B cell (primary cell): ENCODE data around the gene ZNF160. TPM values are rescaled to one million over a fixed set of nuclear protein-coding genes. Genes with fewer than 3 reads are reported as not detected.

ENCODE experiments used
- ATAC-seq: fragments of 200-7000 bp; cut with Tn5 transposase; one replicate; pipeline ENCODE4 v1.10.0; 2021; ENCODE audit warnings: low read depth, mild to moderate bottlenecking, moderate number of reproducible peaks, moderate library complexity
- CTCF ChIA-PET: fragments of 350-600 bp; sonication (Branson Sonifier 250); formaldehyde crosslinking; loops from one replicate; lab custom pipeline; 2021; ENCODE audit warnings: antibody characterized with exemption, inconsistent platforms; lab: Charles Lee
- POLR2A ChIA-PET: fragments of 350-600 bp; sonication (Branson Sonifier 250); formaldehyde crosslinking; loops from one replicate; lab custom pipeline; 2021; ENCODE audit warnings: antibody characterized with exemption; lab: Charles Lee
- DNase-seq: peaks from one replicate; pipeline ENCODE4 v3.0.0; 2013
- H2AFZ ChIP-seq: 2 replicates; pipeline ENCODE4 v1.6.1; 2012; ENCODE audit warnings: mild to moderate bottlenecking, low read depth, low read length; ENCODE audit not compliant: insufficient read depth, poor library complexity, severe bottlenecking
- H3K27ac ChIP-seq, 2 donors: 1 replicate in 1 of 2; 2 replicates in 1 of 2; pipeline ENCODE4 v1.5.1; 2012 to 2013; ENCODE audit warnings: low read length in 2 of 2, mild to moderate bottlenecking in 2 of 2, moderate library complexity in 1 of 2
- H3K27me3 ChIP-seq, 4 experiments: fragments of 200-600 bp in 1 of 4; sonication (generic) in 1 of 4; replicated peaks in 1 of 4; 1 replicate in 2 of 4; 2 replicates in 2 of 4; pipeline versions ENCODE4 v1.6.1 to v1.7.0; 2013 to 2016; ENCODE audit warnings: low read length in 3 of 4, mild to moderate bottlenecking in 2 of 4, mixed read lengths in 1 of 4, moderate library complexity in 1 of 4; ENCODE audit not compliant: insufficient read depth in 4 of 4, control insufficient read depth in 3 of 4; ENCODE audit errors: control extremely low read depth in 1 of 4
- H3K36me3 ChIP-seq, 2 experiments: replicated peaks in 1 of 2; 1 replicate in 1 of 2; 2 replicates in 1 of 2; pipeline versions ENCODE4 v1.6.1 to v1.7.1; 2013; ENCODE audit warnings: low read length in 1 of 2; ENCODE audit not compliant: insufficient read depth in 2 of 2, control insufficient read depth in 1 of 2; ENCODE audit errors: control extremely low read depth in 1 of 2, extremely low read depth in 1 of 2
- H3K4me1 ChIP-seq, 2 donors: fragments of 200-600 bp in 1 of 2; sonication (generic) in 1 of 2; 1 replicate in 1 of 2; 2 replicates in 1 of 2; pipeline versions ENCODE4 v1.5.1 to v1.6.1; 2013 to 2017; ENCODE audit warnings: low read length in 2 of 2; ENCODE audit not compliant: control insufficient read depth in 2 of 2, insufficient read depth in 2 of 2
- H3K4me2 ChIP-seq: replicated peaks from 2 replicates; pipeline ENCODE3; 2012; ENCODE audit warnings: mild to moderate bottlenecking, low read depth, low read length; ENCODE audit not compliant: poor library complexity, severe bottlenecking
- H3K4me3 ChIP-seq, 5 experiments: fragments of 200-600 bp in 1 of 5; sonication (generic) in 1 of 5; 1 replicate in 3 of 5; 2 replicates in 2 of 5; pipeline versions ENCODE4 v1.5.1 to v1.7.0; 2011 to 2016; ENCODE audit warnings: low read length in 4 of 5, mild to moderate bottlenecking in 4 of 5, low read depth in 2 of 5, control low read depth in 1 of 5, moderate library complexity in 1 of 5; ENCODE audit not compliant: insufficient read depth in 1 of 5; ENCODE audit errors: control extremely low read depth in 1 of 5, extremely low read depth in 1 of 5
- H3K79me2 ChIP-seq: fragments of 200-600 bp; sonication (generic); one replicate; pipeline ENCODE4 v1.6.0; 2016; ENCODE audit warnings: low read length; ENCODE audit not compliant: control insufficient read depth, insufficient read depth
- H3K9ac ChIP-seq: fragments of 200-600 bp; sonication (generic); 2 replicates; pipeline ENCODE4 v1.6.1; 2017; ENCODE audit warnings: mild to moderate bottlenecking, low read length, moderate library complexity
- H3K9me3 ChIP-seq, 3 donors: one replicate each; pipeline versions ENCODE4 v1.6.1 to v1.7.1; 2013; ENCODE audit warnings: low read length in 2 of 3; ENCODE audit not compliant: control insufficient read depth in 2 of 3, insufficient read depth in 1 of 3; ENCODE audit errors: control extremely low read depth in 1 of 3
- H4K20me1 ChIP-seq: 2 replicates; pipeline ENCODE4 v1.6.0; 2012; ENCODE audit warnings: mild to moderate bottlenecking, low read length; ENCODE audit not compliant: insufficient read depth, control insufficient read depth, poor library complexity, severe bottlenecking
- H3K27ac Mint-ChIP-seq: one replicate; pipeline ENCODE4 v1.8.0; 2021; ENCODE audit warnings: mixed read lengths
- H3K27me3 Mint-ChIP-seq: one replicate; pipeline ENCODE4 v1.8.0; 2021; ENCODE audit warnings: mixed read lengths
- H3K4me1 Mint-ChIP-seq: one replicate; pipeline ENCODE4 v1.8.0; 2021; ENCODE audit warnings: mixed read lengths
- H3K4me3 Mint-ChIP-seq: one replicate; pipeline ENCODE4 v1.8.0; 2021; ENCODE audit warnings: mixed read lengths
- H3K9me3 Mint-ChIP-seq: one replicate; pipeline ENCODE4 v1.8.0; 2022; ENCODE audit warnings: mixed read lengths; ENCODE audit not compliant: insufficient read depth
- CTCF ChIP-seq: fragments of 200-600 bp; IDR thresholded peaks from one replicate; pipeline ENCODE4 v1.8.0; 2022; ENCODE audit warnings: antibody characterized with exemption, mild to moderate bottlenecking
- EZH2 ChIP-seq: IDR thresholded peaks from 2 replicates; pipeline ENCODE4 v1.6.1; 2012; ENCODE audit warnings: borderline replicate concordance, low read depth, mild to moderate bottlenecking, moderate library complexity, low read length; ENCODE audit not compliant: insufficient read depth, poor library complexity, severe bottlenecking
- WGBS: methylation state at CpG from one replicate; pipeline ENCODE4 v1.1.5; 2013; ENCODE audit warnings: missing lambda C conversion rate; ENCODE audit not compliant: insufficient coverage; 5-methylcytosine and 5-hydroxymethylcytosine counted together
- intact Hi-C: fragments of 100-400 bp; cut with micrococcal nuclease; formaldehyde crosslinking; loops from one replicate; pipeline ENCODE4 v1.10.0; 2022
- polyA plus RNA-seq: library from polyadenylated mRNA; depleted of rRNA; stranded (reverse); fragments of >200 nt; gene quantifications from 2 replicates; pipeline ENCODE4 v1.2.3, GENCODE V29; 2012
- total RNA-seq, 2 donors: library from RNA; stranded (reverse); fragments of 120-200 nt in 1 of 2; gene quantifications; 1 replicate in 1 of 2; 2 replicates in 1 of 2; pipeline versions ENCODE4 v1.2.3 to v1.2.4, GENCODE V29; 2013 to 2022

ZNF160 gene
- total and polyA plus RNA-seq, 2 donors (not counting 1 experiment from before 2014, with no cell fraction given), result 49.9 to 87.8 TPM

DNA sequence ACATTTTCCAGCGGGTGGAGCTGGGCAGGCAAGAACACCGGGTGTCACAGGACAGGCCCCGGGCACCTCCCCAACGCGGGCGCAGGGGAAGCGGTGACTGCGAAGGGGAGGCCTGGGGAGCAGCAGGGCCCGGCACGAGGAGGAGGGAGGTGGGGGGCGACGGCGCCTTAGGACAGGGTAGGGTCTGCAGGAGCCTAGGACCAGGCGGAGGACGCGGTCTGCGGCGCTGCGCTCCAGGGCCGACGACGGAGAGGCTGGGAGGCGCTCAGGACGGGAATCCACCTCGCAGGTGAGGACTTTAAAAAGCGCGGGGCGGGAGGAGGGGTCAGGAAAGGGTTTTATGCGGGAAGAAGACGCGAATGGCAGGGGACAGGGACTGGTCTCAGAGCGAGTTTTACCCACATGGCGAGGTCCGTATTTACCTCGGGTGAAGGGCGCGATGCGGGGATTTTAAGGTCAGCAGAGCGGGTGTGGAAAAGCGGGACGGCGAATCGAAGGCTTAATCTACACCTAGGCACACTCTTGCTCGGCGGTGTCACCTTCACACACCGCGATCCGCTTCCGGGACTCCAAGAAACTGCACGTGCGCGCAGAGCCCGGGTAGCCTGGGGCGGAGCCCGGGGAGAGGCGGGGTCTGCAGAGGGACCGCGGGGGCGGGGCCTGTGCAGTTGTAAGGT is 45.2 kb downstream of the ZNF160 start:
- Mint-ChIP-seq H3K27me3 (peaks cover 24% of the 10 kb centered on the region), H3K4me3 (no peak overlapping the region), H3K27ac (no peak overlapping the region), H3K4me1 (peaks cover 3% of the 10 kb centered on the region), H3K9me3 (peaks cover 14% of the 10 kb centered on the region)
- no peaks in the 10 kb centered on the region for H3K79me2 ChIP-seq
- H3K36me3 ChIP-seq, result no peaks in the 10 kb centered on the region
- DNase-seq (no peak), ATAC-seq (no peak)
- no peaks in the 10 kb centered on the region for H3K4me1 ChIP-seq
- intact Hi-C loops, result no loop called here
- ChIA-PET CTCF (no interaction called here), POLR2A (no interaction called here)
- H3K9ac ChIP-seq, result no peak overlapping the region
- WGBS, result 23% methylated on average over 56 of the region's 59 CpGs
- peaks cover 6 to 92% (median 40%) of the 10 kb centered on the region in 3 donors for H3K9me3 ChIP-seq
- H3K27me3 ChIP-seq, result peaks cover 0 to 22% (median 0%) of the 10 kb centered on the region in 4 experiments
- H3K4me2 ChIP-seq, result peak overlapping the region; percentile 5
- no peak for TF ChIP-seq EZH2
- TF ChIP-seq CTCF, result no peak
- H3K27ac ChIP-seq, result no peak overlapping the region
- no peak overlapping the region for H2AFZ ChIP-seq
- H4K20me1 ChIP-seq, result no peaks in the 10 kb centered on the region
- H3K4me3 ChIP-seq, result no peak overlapping the region

- Histone ChIP-seq H3K9me3 (peaks cover 1 to 79% (median 27%) of the 10 kb centered on the region in 3 donors), H2AFZ (no peak overlapping the region), H4K20me1 (no peaks in the 10 kb centered on the region), H3K79me2 (no peaks in the 10 kb centered on the region), H3K4me3 (no peak overlapping the region), H3K4me2 (no peak overlapping the region), H3K36me3 (no peaks in the 10 kb centered on the region), H3K27me3 (peaks cover 0 to 22% (median 0%) of the 10 kb centered on the region in 4 experiments), H3K27ac (no peak overlapping the region), H3K4me1 (no peaks in the 10 kb centered on the region), H3K9ac (no peak overlapping the region)
- Mint-ChIP-seq H3K9me3 (peaks cover 12% of the 10 kb centered on the region), H3K4me1 (peaks cover 3% of the 10 kb centered on the region), H3K27me3 (peaks cover 24% of the 10 kb centered on the region), H3K27ac (no peak overlapping the region), H3K4me3 (no peak overlapping the region)
- DNase-seq (no peak), ATAC-seq (no peak)
- ChIA-PET CTCF (interaction anchor here (0.9 kb wide), 1 partner anchor 8 kb away, joined by 3 read pairs; no protein-coding TSS in a partner anchor), POLR2A (no interaction called here)
- intact Hi-C loops, result no loop called here
- no peak for TF ChIP-seq CTCF
- TF ChIP-seq EZH2, result no peak
- 60% methylated on average over 1 of the region's 2 CpGs for WGBS
Measured at GRCh38 chr19:53055117-53055516, 48.1 kb downstream of the ZNF160 start.
